ENCODE data around the gene TSHR.
"Not testable (repeated sequence)": the region's sequence is repeated elsewhere in the genome, so short reads cannot be mapped to it uniquely, and the experiment has no call there.

DNA sequence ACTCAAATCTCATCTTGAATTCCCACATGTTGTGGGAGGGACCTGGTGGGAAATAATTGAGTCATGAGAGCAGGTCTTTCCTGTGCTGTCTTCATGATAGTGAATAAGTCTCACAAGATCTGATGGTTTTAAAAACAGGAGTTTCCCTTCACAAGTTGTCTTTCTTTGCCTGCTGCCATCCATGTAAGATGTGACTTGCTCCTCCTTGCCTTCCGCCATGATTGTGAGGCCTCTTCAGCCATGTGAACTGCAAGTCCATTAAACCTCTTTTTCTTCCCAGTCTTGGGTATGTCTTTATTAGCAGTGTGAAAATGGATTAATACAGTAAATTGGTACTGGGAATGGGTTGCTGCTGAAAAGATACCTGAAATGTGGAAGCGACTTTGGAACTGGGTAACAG is 98.6 kb downstream of the TSHR start:
- TF ChIP-seq, protein P1, sequence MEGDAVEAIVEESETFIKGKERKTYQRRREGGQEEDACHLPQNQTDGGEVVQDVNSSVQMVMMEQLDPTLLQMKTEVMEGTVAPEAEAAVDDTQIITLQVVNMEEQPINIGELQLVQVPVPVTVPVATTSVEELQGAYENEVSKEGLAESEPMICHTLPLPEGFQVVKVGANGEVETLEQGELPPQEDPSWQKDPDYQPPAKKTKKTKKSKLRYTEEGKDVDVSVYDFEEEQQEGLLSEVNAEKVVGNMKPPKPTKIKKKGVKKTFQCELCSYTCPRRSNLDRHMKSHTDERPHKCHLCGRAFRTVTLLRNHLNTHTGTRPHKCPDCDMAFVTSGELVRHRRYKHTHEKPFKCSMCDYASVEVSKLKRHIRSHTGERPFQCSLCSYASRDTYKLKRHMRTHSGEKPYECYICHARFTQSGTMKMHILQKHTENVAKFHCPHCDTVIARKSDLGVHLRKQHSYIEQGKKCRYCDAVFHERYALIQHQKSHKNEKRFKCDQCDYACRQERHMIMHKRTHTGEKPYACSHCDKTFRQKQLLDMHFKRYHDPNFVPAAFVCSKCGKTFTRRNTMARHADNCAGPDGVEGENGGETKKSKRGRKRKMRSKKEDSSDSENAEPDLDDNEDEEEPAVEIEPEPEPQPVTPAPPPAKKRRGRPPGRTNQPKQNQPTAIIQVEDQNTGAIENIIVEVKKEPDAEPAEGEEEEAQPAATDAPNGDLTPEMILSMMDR (IDR thresholded peaks at IDR 0.05): not testable (repeated sequence)
- not testable (repeated sequence) for TF ChIP-seq POLR2A (IDR thresholded peaks at IDR 0.05); EP300 (IDR thresholded peaks at IDR 0.05; ENCODE audit: low read depth); POLR2AphosphoS5 (IDR thresholded peaks at IDR 0.05)
